ENCODE results near the gene THSD4. TPM values are rescaled to one million over a fixed set of nuclear protein-coding genes. Genes with fewer than 3 reads are reported as not detected.

THSD4 gene
- total RNA-seq, 2 experiments from 2014 or later, result not detected

- no peak overlapping the region for H3K4me2 ChIP-seq (ENCODE audit: low read length)
- POLR2A ChIA-PET, result no interaction called here
- H3K79me2 ChIP-seq (ENCODE audit: insufficient read depth, low read depth, low read length), result no peaks in the 10 kb centered on the region
- H4K20me1 ChIP-seq (ENCODE audit: insufficient read depth, low read length), result no peaks in the 10 kb centered on the region
- H3K36me3 ChIP-seq (ENCODE audit: insufficient read depth, low read length), result no peaks in the 10 kb centered on the region
- BruUV-seq (replicated peaks), result no TSS peak
- no peak for TF ChIP-seq CTCF (conservative IDR thresholded peaks at IDR 0.05; ENCODE audit: low read length)
- no peak for TF ChIP-seq EZH2phosphoT487 (IDR thresholded peaks at IDR 0.05; ENCODE audit: borderline replicate concordance, low read depth, low read length)
- H3K27ac ChIP-seq (ENCODE audit: low read depth, low read length, poor library complexity, severe bottlenecking), result no peak overlapping the region
- CTCF ChIA-PET (ENCODE audit: unreplicated experiment), result no interaction called here
- no peaks in the 10 kb centered on the region for H3K4me1 ChIP-seq (ENCODE audit: insufficient read depth, low read length, poor library complexity, severe bottlenecking)
- intact Hi-C loops (cut with micrococcal nuclease; ENCODE audit: unreplicated experiment), result no loop called here
- no peak overlapping the region for H3K4me3 ChIP-seq (ENCODE audit: low read depth, low read length, poor library complexity, severe bottlenecking)
- H3K9me2 ChIP-seq (ENCODE audit: insufficient read depth, low read length), result no peaks in the 10 kb centered on the region
- no peak overlapping the region for H2AFZ ChIP-seq (ENCODE audit: low read length)
- DNase-seq (ENCODE audit: low spot score), result no peak
- H3K9me3 ChIP-seq (ENCODE audit: low read length), result no peaks in the 10 kb centered on the region
These were observed 571.2 kb downstream of the THSD4 start for GRCh38 chr15:71686221-71687050.

- Histone ChIP-seq H2AFZ (ENCODE audit: low read length) (no peak overlapping the region), H3K36me3 (ENCODE audit: insufficient read depth, low read length) (no peaks in the 10 kb centered on the region), H3K4me1 (ENCODE audit: insufficient read depth, low read length, poor library complexity, severe bottlenecking) (no peaks in the 10 kb centered on the region), H3K9me3 (ENCODE audit: low read length) (no peaks in the 10 kb centered on the region), H3K4me3 (ENCODE audit: low read depth, low read length, poor library complexity, severe bottlenecking) (no peak overlapping the region), H3K4me2 (ENCODE audit: low read length) (no peak overlapping the region), H3K27ac (ENCODE audit: low read depth, low read length, poor library complexity, severe bottlenecking) (no peak overlapping the region), H3K79me2 (ENCODE audit: insufficient read depth, low read depth, low read length) (no peaks in the 10 kb centered on the region), H4K20me1 (ENCODE audit: insufficient read depth, low read length) (no peaks in the 10 kb centered on the region), H3K9me2 (ENCODE audit: insufficient read depth, low read length) (no peaks in the 10 kb centered on the region)
- BruUV-seq (replicated peaks), result no TSS peak
- DNase-seq (ENCODE audit: low spot score), result no peak
- TF ChIP-seq EZH2phosphoT487 (IDR thresholded peaks at IDR 0.05; ENCODE audit: borderline replicate concordance, low read depth, low read length) (no peak), CTCF (conservative IDR thresholded peaks at IDR 0.05; ENCODE audit: low read length) (no peak)
- intact Hi-C loops (cut with micrococcal nuclease; ENCODE audit: unreplicated experiment), result no loop called here
- ChIA-PET POLR2A (interaction anchor here (0.6 to 0.7 kb wide), 2 partner anchors 88 to 333 kb away, joined by 3 to 5 read pairs; no protein-coding TSS in a partner anchor), CTCF (ENCODE audit: unreplicated experiment) (no interaction called here)
These were observed 572.7 kb downstream of the THSD4 start for GRCh38 chr15:71687902-71688508.
